Activated CD4-positive, CD25-positive, alpha-beta regulatory T cell treated with anti-CD3 and anti-CD28 coated beads, Interleukin-2, amount 50 U/mL, for 72 hours (primary cell): ENCODE measurements around the gene PTPRG.

Experiments used
- DNase-seq: peaks from one replicate; pipeline ENCODE4 v3.0.0; 2021

Gene PTPRG

DNA sequence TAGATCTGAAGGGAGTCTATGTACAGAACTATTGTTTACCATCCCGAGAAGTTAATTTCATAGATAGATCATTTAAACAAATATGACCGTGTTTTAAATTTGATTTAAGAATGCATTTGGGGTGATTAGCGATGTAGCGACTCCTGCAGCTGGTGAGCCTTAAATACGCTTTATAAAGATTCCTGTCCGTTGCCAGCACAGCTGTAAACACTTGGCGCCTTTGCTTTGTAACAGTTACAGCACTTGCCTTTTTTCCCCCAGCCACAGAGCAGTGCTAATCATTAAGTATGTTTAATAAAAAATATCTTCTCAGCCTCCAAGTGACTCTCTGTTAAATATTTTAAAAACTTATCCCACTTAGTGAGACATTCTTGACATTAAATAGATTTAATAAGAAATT, 478.2 kb downstream of the PTPRG start:
- DNase-seq: no peak

GRCh38 chr3:62041681-62042080, 480.3 kb downstream of the PTPRG start:
- DNase-seq: no peak

DNA sequence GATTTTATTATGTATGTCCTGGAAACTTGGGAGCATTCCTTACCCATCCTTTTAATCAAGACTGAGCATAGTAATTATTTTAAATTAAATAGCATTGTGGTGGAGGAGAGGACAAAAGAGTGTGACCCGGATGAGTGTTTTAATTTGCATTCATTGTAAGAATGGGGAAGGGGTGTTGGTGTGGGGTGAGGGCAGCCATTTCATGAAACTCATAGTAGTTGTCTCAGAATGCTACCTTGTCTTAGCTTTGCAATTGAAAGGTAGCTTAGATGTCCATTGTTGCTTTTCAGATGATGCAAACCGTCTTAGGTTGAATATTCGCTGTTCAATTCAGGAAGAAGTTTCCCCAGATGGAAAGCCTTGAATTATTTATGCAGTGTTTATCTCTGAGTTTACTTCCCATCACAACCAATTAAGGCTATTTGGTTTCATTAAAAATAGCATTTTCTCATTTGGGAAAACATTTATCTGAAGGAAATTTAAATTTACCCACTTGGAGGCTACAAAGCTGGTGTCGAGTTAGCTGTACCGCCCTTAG, 483.6 kb downstream of the PTPRG start:
- no peak for DNase-seq

DNA sequence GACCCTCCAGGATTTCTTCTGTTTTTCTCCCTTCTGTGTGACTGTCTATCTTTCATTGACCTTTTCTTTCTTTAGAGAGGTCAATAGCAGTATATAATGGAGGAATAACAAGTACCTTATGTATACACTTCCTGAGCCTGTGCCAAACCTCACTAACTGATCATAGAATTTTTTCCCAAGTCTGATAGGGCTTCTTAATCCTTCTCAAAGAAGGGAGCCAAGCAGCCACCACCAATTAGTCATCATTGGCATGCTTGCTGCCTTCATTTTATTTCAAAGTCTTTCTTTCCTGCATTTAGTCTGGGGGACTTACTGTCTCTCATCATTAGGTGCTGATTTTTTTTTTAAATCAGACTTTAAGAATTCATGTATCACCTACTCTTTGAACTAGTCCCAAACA, 485.0 kb downstream of the PTPRG start:
- DNase-seq: no peak

- DNase-seq: no peak
Observed at GRCh38 chr3:62048577-62048976, 487.2 kb downstream of the PTPRG start.

DNA sequence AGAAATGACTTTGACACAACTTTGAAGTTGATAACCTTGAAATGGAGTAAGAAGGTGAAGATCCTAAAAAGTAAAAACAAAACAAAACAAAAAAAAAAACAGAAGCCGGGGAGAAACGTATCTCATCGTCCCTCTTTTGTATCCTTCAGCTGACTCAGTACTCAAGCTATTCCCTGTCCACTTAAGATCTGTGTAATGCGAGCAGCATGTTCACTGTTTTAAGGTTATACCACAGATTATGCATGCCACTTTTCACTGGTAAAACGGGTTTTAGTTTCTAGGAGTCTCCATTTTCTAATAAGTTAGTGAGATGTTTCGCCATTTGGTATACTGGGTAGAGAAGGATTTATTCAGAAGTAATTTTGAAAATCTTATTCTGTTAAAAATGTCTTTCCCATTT, 487.7 kb downstream of the PTPRG start:
- DNase-seq: no peak

GRCh38 chr3:62051506-62051905, 490.1 kb downstream of the PTPRG start:
- DNase-seq: no peak

GRCh38 chr3:62052331-62052730, 491.0 kb downstream of the PTPRG start:
- no peak for DNase-seq

DNA sequence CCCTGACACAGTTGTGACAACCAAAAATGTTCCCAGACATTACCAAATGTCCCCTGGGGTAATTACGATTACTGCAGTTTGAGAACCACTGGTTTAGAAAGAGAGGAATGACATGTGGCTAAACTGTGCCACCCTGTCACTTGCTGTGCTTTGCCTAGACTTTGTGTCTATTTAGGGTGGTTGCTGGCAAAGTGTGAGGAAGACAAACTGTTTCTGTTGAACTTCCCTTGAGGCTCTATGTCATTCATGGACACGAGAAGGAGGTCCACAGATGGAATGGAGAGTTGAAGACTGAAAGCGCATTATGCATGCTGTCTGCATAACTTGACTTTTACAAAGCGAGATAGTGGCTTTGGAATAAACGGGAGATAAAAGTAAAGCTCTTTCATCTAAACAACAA, 495.3 kb downstream of the PTPRG start:
- DNase-seq: no peak

GRCh38 chr3:62057339-62058047, 496.1 kb downstream of the PTPRG start:
- DNase-seq: no peak

DNA sequence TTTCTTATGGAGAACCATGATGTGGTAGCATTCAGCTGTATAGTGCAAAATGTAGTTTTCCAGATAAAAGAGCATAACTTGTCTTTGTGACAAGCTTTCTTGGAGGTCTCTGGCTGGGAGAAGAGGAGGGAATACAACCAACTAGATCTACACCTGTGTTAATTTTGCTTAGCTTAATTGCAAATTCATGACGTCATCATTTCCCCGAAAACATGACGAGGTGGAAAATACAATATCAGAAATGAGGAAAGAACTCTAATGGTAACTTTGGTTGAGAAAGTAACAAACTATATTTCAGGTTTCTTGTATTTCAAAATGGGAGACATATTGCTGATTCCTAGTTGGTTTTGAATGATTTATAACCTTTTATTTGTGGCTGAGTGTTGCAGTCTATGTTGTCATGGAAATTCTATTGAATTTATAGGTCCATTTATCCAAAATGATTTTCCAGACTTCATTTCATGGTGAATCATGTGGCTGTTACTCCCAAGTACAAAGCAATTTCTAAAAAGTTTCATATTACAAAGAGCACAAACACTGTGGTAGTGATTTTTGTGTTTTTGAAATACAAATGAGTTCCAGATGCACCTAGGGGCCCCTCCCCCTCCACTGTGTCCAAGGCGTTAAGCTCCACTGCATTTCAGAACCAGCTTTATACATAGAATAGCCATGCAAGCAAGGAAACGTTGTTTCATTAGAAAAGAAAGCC, 504.8 kb downstream of the PTPRG start:
- DNase-seq: no peak

GRCh38 chr3:62068337-62068736, 507.0 kb downstream of the PTPRG start:
- no peak for DNase-seq

- DNase-seq: no peak
Observed at GRCh38 chr3:62070891-62071290, 509.5 kb downstream of the PTPRG start.

- DNase-seq: no peak
Observed at GRCh38 chr3:62073038-62073437, 511.7 kb downstream of the PTPRG start.

DNA sequence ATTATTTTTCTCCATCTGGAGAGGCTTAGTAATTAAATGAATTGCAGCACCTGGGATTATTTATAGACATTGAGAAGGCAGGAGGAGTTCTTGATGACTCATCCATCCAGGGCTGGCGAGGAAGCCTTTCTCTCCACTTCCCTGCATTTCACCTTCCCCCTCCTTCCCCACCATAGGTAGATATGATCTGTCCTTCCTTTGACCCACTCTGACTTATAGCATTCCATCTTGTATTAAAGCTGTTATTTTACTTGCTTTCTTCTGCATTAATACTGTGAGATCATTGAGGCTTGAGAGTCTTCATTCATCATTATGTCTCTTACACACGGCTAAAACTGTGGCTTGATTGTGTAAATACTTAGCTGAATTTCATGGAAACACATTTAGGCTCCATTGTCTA, 523.2 kb downstream of the PTPRG start:
- DNase-seq: no peak

- DNase-seq: no peak
Observed at GRCh38 chr3:62088472-62089104, 527.2 kb downstream of the PTPRG start.

DNA sequence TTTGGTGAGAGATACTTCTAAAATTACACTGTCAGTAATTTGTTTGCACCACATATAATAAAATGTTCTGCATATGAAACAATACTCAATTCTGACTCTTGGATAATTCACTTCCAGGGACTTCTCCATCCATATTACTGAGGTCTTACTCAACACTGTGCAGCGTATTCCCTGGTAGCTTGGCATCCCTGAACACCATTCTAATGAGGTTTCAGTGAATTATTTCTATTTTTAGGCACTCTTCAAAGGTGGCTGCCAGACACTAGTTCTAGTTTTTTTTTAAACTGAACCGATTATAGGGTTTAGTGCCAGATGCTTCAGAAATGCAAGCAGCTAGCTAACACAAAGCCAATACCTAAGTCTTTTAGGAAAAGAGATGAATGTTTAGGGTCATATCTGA, 528.7 kb downstream of the PTPRG start:
- DNase-seq: no peak

DNA sequence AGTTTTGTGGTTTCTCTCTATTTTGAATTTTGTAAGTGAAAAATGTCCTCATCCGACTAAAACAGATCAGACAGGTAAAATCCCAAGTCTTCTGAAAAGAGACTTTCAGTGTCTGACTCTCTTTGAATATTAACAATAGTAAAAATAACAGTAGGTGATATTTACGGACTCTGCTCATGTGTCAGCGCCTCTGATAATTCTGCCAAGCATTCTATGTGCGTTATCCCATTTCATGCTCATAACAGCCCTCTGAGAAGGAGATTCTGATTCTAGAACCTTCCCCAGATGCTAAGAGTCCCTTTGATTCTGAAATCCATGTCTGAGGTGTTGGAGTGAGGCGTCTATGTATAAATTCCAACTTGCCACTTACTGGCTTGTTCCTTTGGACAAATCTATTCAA, 529.1 kb downstream of the PTPRG start:
- DNase-seq: no peak

DNA sequence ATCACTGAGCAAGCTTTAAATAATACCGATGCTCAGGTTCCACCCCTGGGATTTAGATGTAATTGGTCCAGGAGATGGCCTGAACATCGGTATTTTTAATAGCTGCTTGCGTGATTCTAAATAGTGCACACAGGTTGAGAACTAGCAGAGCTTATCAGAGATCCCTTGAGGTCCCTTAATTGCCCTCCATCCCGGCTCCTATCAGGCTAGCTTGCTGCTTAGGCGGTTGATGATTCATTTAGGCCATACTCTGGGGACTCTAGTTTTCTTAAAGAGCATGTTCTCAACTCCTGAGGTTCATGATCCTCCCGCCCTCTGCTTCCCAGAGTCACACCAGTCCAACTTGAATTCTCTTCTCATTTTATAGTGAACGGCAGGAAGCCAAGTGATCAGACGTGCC, 531.7 kb downstream of the PTPRG start:
- DNase-seq: no peak

GRCh38 chr3:62094461-62094860, 533.1 kb downstream of the PTPRG start:
- DNase-seq: no peak

DNA sequence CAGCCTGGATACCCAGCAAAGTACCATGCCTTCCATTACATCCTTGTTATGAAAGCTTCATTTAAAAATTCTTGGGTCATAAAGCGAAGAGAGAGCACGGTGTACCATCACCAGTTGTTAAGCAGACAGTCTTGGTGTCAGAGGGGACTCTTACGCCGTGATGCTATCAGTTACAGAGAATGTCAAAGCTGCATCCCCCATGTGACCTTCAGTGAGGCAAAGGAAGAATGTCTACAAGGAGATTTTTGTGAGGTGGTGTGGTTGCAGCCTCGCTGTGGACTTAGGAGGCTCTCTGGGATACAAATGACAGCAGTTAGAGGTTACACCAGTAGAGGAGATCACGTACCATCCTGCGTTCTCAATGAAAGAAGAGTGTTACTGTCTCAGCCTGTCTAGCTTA, 533.7 kb downstream of the PTPRG start:
- DNase-seq: no peak

GRCh38 chr3:62095756-62096155, 534.4 kb downstream of the PTPRG start:
- DNase-seq: no peak

DNA sequence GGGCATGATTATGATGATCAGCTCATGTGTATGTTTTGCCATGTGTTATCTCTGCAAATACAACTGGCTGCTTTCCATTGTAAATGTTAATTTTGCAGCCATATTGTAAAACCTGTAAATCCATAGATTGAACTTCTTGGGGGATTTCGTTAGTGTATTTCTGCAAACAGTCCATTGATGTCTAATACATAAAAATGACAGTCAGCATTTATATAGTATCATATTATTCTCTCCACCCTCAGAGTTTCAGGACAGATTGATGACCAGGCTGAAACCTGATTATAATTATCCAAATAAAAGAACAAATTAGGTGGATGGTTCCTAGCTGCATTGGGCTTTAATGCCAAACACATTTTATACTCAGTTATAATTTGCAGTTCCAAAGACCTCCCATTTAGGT, 535.1 kb downstream of the PTPRG start:
- DNase-seq: no peak

DNA sequence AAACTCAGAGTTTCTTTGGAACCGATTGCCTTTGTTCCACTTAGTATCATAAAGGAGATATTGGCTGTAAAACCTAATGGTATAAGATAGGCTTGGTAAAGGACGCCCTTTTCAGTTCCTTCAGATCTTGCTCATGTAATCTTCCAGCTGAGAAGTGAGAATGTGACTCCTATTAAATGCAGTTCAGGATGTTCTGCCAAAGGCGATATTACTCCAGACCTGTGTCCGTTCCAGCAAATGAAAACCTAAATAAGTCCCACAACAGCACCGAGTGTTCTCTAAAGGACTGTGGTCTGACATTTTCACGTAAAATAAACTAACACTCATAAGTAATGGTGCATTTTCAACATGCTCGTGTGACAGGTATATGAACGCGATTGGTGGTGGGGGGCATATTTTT, 535.8 kb downstream of the PTPRG start:
- DNase-seq: no peak
